HepG2 (cell line): ENCODE results near the gene CENPO. TPM values are rescaled to one million over a fixed set of nuclear protein-coding genes. Genes with fewer than 3 reads are reported as not detected.

Source experiments
- ATAC-seq: fragments of 200-7000 bp; cut with Tn5 transposase; 3 replicates; pipeline ENCODE4 v1.9.1; 2020; ENCODE audit warnings: mild to moderate bottlenecking, moderate library complexity
- BruUV-seq: library from RNA; stranded (reverse); fragments of 400-500 nt; replicated peaks from 2 replicates; lab custom pipeline; 2021; lab: Mats Ljungman, UMichigan
- CTCF ChIA-PET: fragments of 300-600 bp; formaldehyde crosslinking; extraction: SDS; loops from one replicate; lab custom pipeline; 2021; ENCODE audit warnings: low total read pairs, inconsistent platforms, low intra/inter-chr PET ratio; lab: Yijun Ruan, JAX
- POLR2A ChIA-PET: fragments of 350-600 bp; sonication (Branson Sonifier 250); formaldehyde crosslinking; loops from one replicate; lab custom pipeline; 2020; ENCODE audit warnings: antibody characterized with exemption, inconsistent platforms; lab: Yijun Ruan, JAX
- DNase-seq: peaks from one replicate; pipeline ENCODE4 v3.0.0-alpha.2; 2015; ENCODE audit warnings: low spot score
- FAIRE-seq: peaks from 3 replicates; lab custom pipeline; 2011; peaks lifted over from hg19 to GRCh38; lab: Jason Lieb, UNC
- H2AFZ ChIP-seq: one replicate; pipeline ENCODE4 v1.6.1; 2011; ENCODE audit warnings: low read length, inconsistent platforms
- H3K27ac ChIP-seq: fragments of 300-600 bp; 3 replicates; pipeline ENCODE4 v1.8.0; 2011; ENCODE audit warnings: mixed run types, mild to moderate bottlenecking, mixed read lengths, low read length, inconsistent platforms; ENCODE audit not compliant: insufficient read depth; ENCODE audit errors: extremely low read length
- H3K27me3 ChIP-seq, 2 experiments: fragments of 200-600 bp in 1 of 2; 2 replicates in 1 of 2; 3 replicates in 1 of 2; pipeline versions ENCODE4 v1.6.0 to v1.8.0; 2011; ENCODE audit warnings: low read length in 2 of 2, mild to moderate bottlenecking in 2 of 2, moderate library complexity in 2 of 2, inconsistent platforms in 1 of 2; ENCODE audit not compliant: insufficient read depth in 2 of 2, control insufficient read depth in 1 of 2
- H3K36me3 ChIP-seq, 2 experiments: fragments of 200-600 bp in 1 of 2; replicated peaks in 1 of 2; 2 replicates in 1 of 2; 3 replicates in 1 of 2; pipeline versions ENCODE4 v1.5.1 to v1.8.0; 2011; ENCODE audit warnings: low read length in 2 of 2, inconsistent platforms in 1 of 2; ENCODE audit not compliant: insufficient read depth in 2 of 2, control insufficient read depth in 1 of 2
- H3K4me1 ChIP-seq: 2 replicates; pipeline ENCODE4 v1.5.1; 2012; ENCODE audit warnings: low read length, inconsistent platforms; ENCODE audit not compliant: insufficient read depth
- H3K4me2 ChIP-seq: 2 replicates; pipeline ENCODE4 v1.6.0; 2011; ENCODE audit warnings: low read depth, low read length, inconsistent platforms
- H3K4me3 ChIP-seq, 3 experiments: fragments of 200-600 bp in 1 of 3; sonication (generic), shearing (Covaris generic) in 1 of 3; replicated peaks in 1 of 3; 2 replicates each; pipeline ENCODE4 v1.5.1; 2011 to 2016; ENCODE audit warnings: low read length in 3 of 3, inconsistent platforms in 2 of 3, low read depth in 2 of 3, mild to moderate bottlenecking in 2 of 3, control low read depth in 1 of 3, mixed read lengths in 1 of 3; ENCODE audit not compliant: insufficient read depth in 1 of 3
- H3K79me2 ChIP-seq: one replicate; pipeline ENCODE4 v1.6.1; 2011; ENCODE audit warnings: low read length, inconsistent platforms; ENCODE audit not compliant: insufficient read depth
- H3K9ac ChIP-seq: 2 replicates; pipeline ENCODE4 v1.6.0; 2011; ENCODE audit warnings: mild to moderate bottlenecking, low read depth, low read length, inconsistent platforms; ENCODE audit not compliant: insufficient read depth
- H3K9me3 ChIP-seq: 2 replicates; pipeline ENCODE4 v1.5.1; 2012; ENCODE audit warnings: mild to moderate bottlenecking, low read length
- H4K20me1 ChIP-seq: 2 replicates; pipeline ENCODE4 v1.6.0; 2011; ENCODE audit warnings: inconsistent platforms, mild to moderate bottlenecking, low read length, moderate library complexity; ENCODE audit not compliant: insufficient read depth
- NKX3-1 ChIP-seq: sonication (generic); formaldehyde crosslinking; IDR thresholded peaks from 2 replicates; pipeline ENCODE4 v1.5.0; 2020; ENCODE audit warnings: missing genetic modification reagents
- NRL ChIP-seq: sonication (generic); formaldehyde crosslinking; IDR thresholded peaks from 2 replicates; pipeline ENCODE4 v1.5.0; 2020; ENCODE audit warnings: missing genetic modification reagents, mild to moderate bottlenecking, moderate library complexity, borderline replicate concordance
- TARDBP ChIP-seq: sonication (generic); formaldehyde crosslinking; IDR thresholded peaks from 2 replicates; pipeline ENCODE4 v1.8.0; 2022; ENCODE audit warnings: mild to moderate bottlenecking, missing genetic modification reagents
- TEAD2 ChIP-seq: sonication (generic); formaldehyde crosslinking; IDR thresholded peaks from 2 replicates; pipeline ENCODE4 v1.9.0; 2021; ENCODE audit warnings: missing genetic modification reagents
- ZFP36L1 ChIP-seq: sonication (generic); formaldehyde crosslinking; IDR thresholded peaks from 2 replicates; pipeline ENCODE4 v1.8.0; 2022; ENCODE audit warnings: mild to moderate bottlenecking, missing genetic modification reagents, moderate library complexity
- ZKSCAN5 ChIP-seq: sonication (generic); formaldehyde crosslinking; IDR thresholded peaks from 2 replicates; pipeline ENCODE4 v1.5.1; 2020; ENCODE audit warnings: mild to moderate bottlenecking, missing genetic modification reagents
- ZNF12 ChIP-seq: sonication (generic); formaldehyde crosslinking; IDR thresholded peaks from 2 replicates; pipeline ENCODE4 v1.5.0; 2020; ENCODE audit warnings: missing genetic modification reagents
- ZNF317 ChIP-seq: sonication (generic); formaldehyde crosslinking; IDR thresholded peaks from 2 replicates; pipeline ENCODE4 v1.5.0; 2020; ENCODE audit warnings: mild to moderate bottlenecking, missing genetic modification reagents
- ZNF605 ChIP-seq: sonication (generic); formaldehyde crosslinking; IDR thresholded peaks from 2 replicates; pipeline ENCODE4 v1.8.0; 2022; ENCODE audit warnings: mild to moderate bottlenecking, missing genetic modification reagents
- ZNF7 ChIP-seq: IDR thresholded peaks from 2 replicates; pipeline ENCODE4 v1.6.1; 2016; ENCODE audit warnings: missing biosample characterization, missing genetic modification reagents
- ZNF749 ChIP-seq: sonication (generic); formaldehyde crosslinking; IDR thresholded peaks from 2 replicates; pipeline ENCODE4 v1.8.0; 2022; ENCODE audit warnings: mild to moderate bottlenecking, missing genetic modification reagents, moderate library complexity, borderline replicate concordance
- ZNF883 ChIP-seq: sonication (generic); formaldehyde crosslinking; IDR thresholded peaks from 2 replicates; pipeline ENCODE4 v1.5.1; 2020; ENCODE audit warnings: mild to moderate bottlenecking, missing genetic modification reagents; ENCODE audit errors: not compliant biosample characterization
- WGBS: methylation state at CpG from one replicate; pipeline ENCODE4 v1.1.6; 2017; ENCODE audit warnings: low lambda C conversion rate; 5-methylcytosine and 5-hydroxymethylcytosine counted together
- in situ Hi-C: cut with HindIII; loops from 2 replicates; pipeline ENCODE4 v1.10.0; 2017; ENCODE audit warnings: low pct_unique_long_range_greater_than_20kb; ENCODE audit not compliant: extremely low pct_ligation_motif_present
- intact Hi-C: fragments of 100-400 bp; cut with micrococcal nuclease; formaldehyde crosslinking; loops from one replicate; pipeline ENCODE4 v1.10.0; 2022; ENCODE audit not compliant: unreplicated experiment
- polyA plus RNA-seq, 8 experiments: library from polyadenylated mRNA; depleted of rRNA in 3 of 8; stranded (reverse) in 7 of 8; unstranded in 1 of 8; fragments of >200 nt; fragmentation: Illumina TruSeq in 4 of 8; extraction: Trizol in 4 of 8; gene quantifications; 2 replicates each; pipeline versions ENCODE4 v1.2.1 to v1.2.3, GENCODE V29; 2011 to 2016; ENCODE audit warnings: low read depth in 4 of 8, missing spikeins in 1 of 8, mixed read lengths in 1 of 8; ENCODE audit not compliant: insufficient read depth in 1 of 8
- total RNA-seq, 5 experiments: library from RNA; depleted of rRNA; stranded (reverse); fragments of >200 nt; fragmentation: Illumina TruSeq; extraction: Trizol; gene quantifications; 2 replicates each; pipeline ENCODE4 v1.2.3, GENCODE V29; 2016; ENCODE audit warnings: low read depth in 1 of 5
- TF ChIP-seq, protein P1 (sequence below): sonication (generic); formaldehyde crosslinking; IDR thresholded peaks from 2 replicates; pipeline ENCODE4 v1.4.0; 2020; ENCODE audit warnings: missing genetic modification reagents
- TF ChIP-seq, protein P2 (sequence below): sonication (generic); formaldehyde crosslinking; conservative IDR thresholded peaks from 2 replicates; pipeline ENCODE4 v1.5.0; 2020; ENCODE audit warnings: missing genetic modification reagents

CENPO gene
- total and polyA plus RNA-seq, 2 of the 13 experiments (the other 11 are each of a cell fraction or from before 2014, with no cell fraction given): 19.7 to 35.5 TPM

GRCh38 chr2:24824071-24824588 is 30.9 kb downstream of the CENPO start (continued):
- TF ChIP-seq ZNF883 (CRISPR knock-in tag): peak; percentile 25

DNA sequence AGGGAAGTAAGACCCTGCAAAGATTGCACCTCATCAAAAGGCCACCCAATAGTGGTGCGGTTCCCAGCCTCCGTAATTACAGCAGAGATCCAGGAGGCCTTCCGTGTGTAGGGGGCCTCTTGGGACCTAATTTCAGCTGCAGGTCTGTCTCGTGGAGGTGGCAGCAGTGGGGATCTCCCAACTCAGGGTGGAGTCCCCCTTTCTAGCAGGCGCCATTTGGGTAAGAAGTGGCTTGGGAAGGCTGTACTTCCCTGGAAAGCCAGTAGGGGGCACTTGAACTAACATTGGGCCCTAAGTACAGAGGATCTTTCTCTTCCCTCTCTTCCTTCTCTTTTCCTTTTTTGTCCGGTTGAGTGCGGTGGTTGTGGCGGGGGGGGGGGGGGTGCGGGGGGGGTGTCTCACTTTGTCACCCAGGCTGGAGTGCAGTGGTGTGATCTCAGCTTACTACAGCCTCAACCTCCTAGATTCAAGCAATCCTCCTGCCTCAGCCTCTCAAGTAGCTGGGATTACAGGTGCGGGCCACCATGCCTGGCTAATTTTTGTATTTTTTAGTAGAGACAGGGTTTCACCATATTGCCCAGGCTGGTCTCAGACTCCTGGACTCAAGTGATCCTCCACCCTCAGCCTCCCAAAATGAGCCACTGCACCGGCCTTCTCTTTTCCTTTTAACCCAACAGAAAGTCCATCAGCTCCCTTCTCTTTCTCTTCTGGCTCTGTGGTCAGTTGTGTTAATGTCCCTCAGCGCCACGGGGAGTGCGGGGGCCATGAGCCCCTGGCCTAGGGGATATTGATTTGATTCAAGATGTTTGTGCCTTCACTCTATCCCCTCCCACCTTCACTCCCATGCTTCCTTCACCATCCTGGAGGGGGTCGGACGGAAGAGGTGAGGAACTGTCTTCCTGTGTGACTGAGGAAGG is 32.0 kb downstream of the CENPO start:
- Histone ChIP-seq H4K20me1 (no peaks in the 10 kb centered on the region), H3K4me3 (no peak overlapping the region), H3K36me3 (peaks cover 1 to 12% of the 10 kb centered on the region in 2 experiments; a peak in 3 of 5 replicates), H3K27me3 (peaks cover 0 to 6% of the 10 kb centered on the region in 2 experiments; a peak in 2 of 5 replicates), H3K79me2 (no peaks in the 10 kb centered on the region), H3K27ac (no peak overlapping the region), H3K9ac (no peak overlapping the region), H3K9me3 (no peaks in the 10 kb centered on the region), H2AFZ (no peak overlapping the region), H3K4me2 (no peak overlapping the region), H3K4me1 (peaks cover 9% of the 10 kb centered on the region)
- intact Hi-C loops (no loop called here), in situ Hi-C loops (loop anchor here (5.0 kb wide), 2 partner anchors 213 to 423 kb away; no protein-coding TSS in a partner anchor)
- ChIA-PET CTCF (interaction anchor here (3.5 kb wide), 1 partner anchor 415 kb away, joined by 43 read pairs; no protein-coding TSS in a partner anchor), POLR2A (interaction anchor here (0.5 kb wide), 1 partner anchor 406 kb away, joined by 3 read pairs; no protein-coding TSS in a partner anchor)
- 90% methylated on average over 16 of the region's 16 CpGs for WGBS
- no TSS peak for BruUV-seq
- peak; percentile 15 for FAIRE-seq
- ATAC-seq: no peak
- DNase-seq: no peak
- TF ChIP-seq NRL (CRISPR knock-in tag) (no peak), ZNF605 (CRISPR knock-in tag) (0 out of 2 replicates have a peak, but pooled peaks have one; percentile 43), ZNF749 (CRISPR knock-in tag) (no peak), NKX3-1 (CRISPR knock-in tag) (no peak), TARDBP (no peak), ZNF12 (CRISPR knock-in tag) (no peak), ZKSCAN5 (no peak), ZNF7 (CRISPR knock-in tag) (no peak), ZFP36L1 (CRISPR knock-in tag) (no peak), TEAD2 (CRISPR knock-in tag) (no peak), ZNF317 (CRISPR knock-in tag) (no peak)
- TF ChIP-seq, protein P1, sequence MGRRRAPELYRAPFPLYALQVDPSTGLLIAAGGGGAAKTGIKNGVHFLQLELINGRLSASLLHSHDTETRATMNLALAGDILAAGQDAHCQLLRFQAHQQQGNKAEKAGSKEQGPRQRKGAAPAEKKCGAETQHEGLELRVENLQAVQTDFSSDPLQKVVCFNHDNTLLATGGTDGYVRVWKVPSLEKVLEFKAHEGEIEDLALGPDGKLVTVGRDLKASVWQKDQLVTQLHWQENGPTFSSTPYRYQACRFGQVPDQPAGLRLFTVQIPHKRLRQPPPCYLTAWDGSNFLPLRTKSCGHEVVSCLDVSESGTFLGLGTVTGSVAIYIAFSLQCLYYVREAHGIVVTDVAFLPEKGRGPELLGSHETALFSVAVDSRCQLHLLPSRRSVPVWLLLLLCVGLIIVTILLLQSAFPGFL (CRISPR knock-in tag): no peak
- TF ChIP-seq, protein P2, sequence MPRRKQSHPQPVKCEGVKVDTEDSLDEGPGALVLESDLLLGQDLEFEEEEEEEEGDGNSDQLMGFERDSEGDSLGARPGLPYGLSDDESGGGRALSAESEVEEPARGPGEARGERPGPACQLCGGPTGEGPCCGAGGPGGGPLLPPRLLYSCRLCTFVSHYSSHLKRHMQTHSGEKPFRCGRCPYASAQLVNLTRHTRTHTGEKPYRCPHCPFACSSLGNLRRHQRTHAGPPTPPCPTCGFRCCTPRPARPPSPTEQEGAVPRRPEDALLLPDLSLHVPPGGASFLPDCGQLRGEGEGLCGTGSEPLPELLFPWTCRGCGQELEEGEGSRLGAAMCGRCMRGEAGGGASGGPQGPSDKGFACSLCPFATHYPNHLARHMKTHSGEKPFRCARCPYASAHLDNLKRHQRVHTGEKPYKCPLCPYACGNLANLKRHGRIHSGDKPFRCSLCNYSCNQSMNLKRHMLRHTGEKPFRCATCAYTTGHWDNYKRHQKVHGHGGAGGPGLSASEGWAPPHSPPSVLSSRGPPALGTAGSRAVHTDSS (CRISPR knock-in tag): no peak
